Stimulated activated naive CD8-positive, alpha-beta T cell treated with anti-CD3 and anti-CD28 coated beads, Interleukin-15, amount 100 ng/mL, for 72 hours (primary cell): ENCODE data around the gene GALNT10.
"Not testable (repeated sequence)": the region's sequence is repeated elsewhere in the genome, so short reads cannot be mapped to it uniquely, and the experiment has no call there.

ENCODE experiments used
- ATAC-seq: fragments of 150-1000 bp; cut with Tn5 transposase; 2 replicates; pipeline ENCODE4 v1.10.0; 2021; ENCODE audit warnings: mild to moderate bottlenecking, moderate library complexity
- DNase-seq, 2 donors: peaks; one replicate each; pipeline ENCODE4 v3.0.0; 2021 to 2022
- H3K27ac Mint-ChIP-seq, 2 donors: one replicate each; pipeline ENCODE4 v1.8.0; 2022; ENCODE audit warnings: mild to moderate bottlenecking in 2 of 2, mixed read lengths in 2 of 2, moderate library complexity in 2 of 2
- H3K27me3 Mint-ChIP-seq: one replicate; pipeline ENCODE4 v1.8.0; 2022; ENCODE audit warnings: mixed read lengths
- H3K4me1 Mint-ChIP-seq: one replicate; pipeline ENCODE4 v1.8.0; 2022; ENCODE audit warnings: mild to moderate bottlenecking, mixed read lengths
- H3K4me3 Mint-ChIP-seq, 2 donors: one replicate each; pipeline ENCODE4 v1.8.0; 2022; ENCODE audit warnings: mild to moderate bottlenecking in 2 of 2, mixed read lengths in 2 of 2, moderate library complexity in 1 of 2
- H3K9me3 Mint-ChIP-seq, 2 donors: one replicate each; pipeline ENCODE4 v1.8.0; 2022; ENCODE audit warnings: mixed read lengths in 2 of 2

Gene GALNT10

DNA sequence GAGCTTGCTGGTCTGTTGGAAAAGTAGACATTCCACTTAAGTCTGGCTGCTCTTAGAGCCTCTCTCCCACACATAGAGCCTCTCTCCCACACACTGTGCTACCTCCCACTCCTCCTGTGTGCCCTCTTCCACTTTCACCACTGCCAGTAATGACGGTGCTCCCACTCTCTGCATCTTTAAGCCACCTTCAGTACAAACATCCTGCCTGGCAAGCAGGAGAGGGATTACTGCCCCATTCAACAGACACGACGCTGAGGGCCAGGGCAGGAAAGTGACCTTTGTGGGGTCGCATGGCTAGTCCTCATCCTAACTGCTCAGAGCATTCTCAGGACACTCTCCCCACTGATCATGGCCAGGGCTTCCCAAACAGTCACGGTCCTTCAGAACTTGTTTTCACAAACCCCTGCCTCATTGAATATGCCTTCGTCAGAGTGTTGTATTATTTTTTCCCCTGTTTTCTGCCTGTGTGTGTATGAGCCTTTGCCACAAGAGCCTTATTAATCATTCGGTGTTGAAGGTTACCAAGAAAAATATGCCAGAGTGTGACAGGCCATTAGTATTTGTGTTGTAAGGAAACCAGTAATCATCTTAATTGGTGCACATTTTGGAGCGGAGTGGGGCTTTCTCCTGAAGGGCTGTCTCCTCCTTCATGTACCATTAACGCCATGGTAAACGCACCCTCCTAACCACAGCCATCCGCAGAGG, 168.1 kb downstream of the GALNT10 start:
- Mint-ChIP-seq H3K27ac (no peak overlapping the region), H3K4me1 (peaks cover 18% of the 10 kb centered on the region), H3K9me3 (no peaks in the 10 kb centered on the region), H3K27me3 (no peaks in the 10 kb centered on the region), H3K4me3 (no peak overlapping the region)
- no peak for ATAC-seq
- DNase-seq: no peak

DNA sequence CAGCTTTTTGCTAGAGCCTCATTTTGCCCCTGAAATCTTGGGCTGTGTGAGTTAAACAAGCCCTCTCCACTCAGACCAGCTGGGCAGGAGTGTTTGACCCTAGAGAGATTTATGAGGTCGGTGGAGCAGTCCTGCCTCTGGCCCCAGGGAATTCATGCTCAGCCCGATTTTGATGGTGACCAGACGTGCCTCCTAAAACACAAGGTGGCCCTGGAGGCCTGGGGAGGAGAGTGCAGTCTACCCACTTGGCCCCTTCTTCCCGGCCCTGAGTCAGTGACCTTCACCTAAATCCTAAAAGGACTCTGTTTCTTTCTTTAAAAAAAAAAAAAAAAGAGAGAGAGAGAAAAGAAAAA, 168.7 kb downstream of the GALNT10 start:
- DNase-seq (no peak), ATAC-seq (no peak)
- no peaks in the 10 kb centered on the region for H3K27me3 Mint-ChIP-seq
- no peak overlapping the region for H3K27ac Mint-ChIP-seq
- H3K9me3 Mint-ChIP-seq: no peaks in the 10 kb centered on the region
- H3K4me1 Mint-ChIP-seq: peaks cover 18% of the 10 kb centered on the region
- no peak overlapping the region for H3K4me3 Mint-ChIP-seq

DNA sequence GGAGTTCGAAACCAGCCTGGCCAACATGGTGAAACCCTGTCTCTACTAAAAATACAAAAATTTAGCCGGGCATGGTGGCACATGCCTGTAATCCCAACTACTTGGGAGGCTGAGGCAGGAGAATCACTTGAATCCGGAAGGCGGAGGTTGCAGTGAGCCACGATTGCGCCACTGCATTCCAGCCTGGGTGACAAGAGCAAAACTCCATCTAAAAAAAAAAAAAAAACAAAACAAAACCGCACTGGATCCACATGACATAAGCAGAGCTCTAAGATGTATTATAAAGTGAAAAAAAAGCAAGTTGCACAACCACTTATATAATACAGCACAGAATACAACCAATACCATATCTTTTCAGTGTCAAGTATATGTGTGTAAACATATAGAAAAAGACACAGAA, 169.7 kb downstream of the GALNT10 start:
- not testable (repeated sequence) for H3K4me3 Mint-ChIP-seq, H3K27ac Mint-ChIP-seq, H3K9me3 Mint-ChIP-seq, ATAC-seq, DNase-seq, H3K27me3 Mint-ChIP-seq
- H3K4me1 Mint-ChIP-seq: peaks cover 13% of the 10 kb centered on the region

DNA sequence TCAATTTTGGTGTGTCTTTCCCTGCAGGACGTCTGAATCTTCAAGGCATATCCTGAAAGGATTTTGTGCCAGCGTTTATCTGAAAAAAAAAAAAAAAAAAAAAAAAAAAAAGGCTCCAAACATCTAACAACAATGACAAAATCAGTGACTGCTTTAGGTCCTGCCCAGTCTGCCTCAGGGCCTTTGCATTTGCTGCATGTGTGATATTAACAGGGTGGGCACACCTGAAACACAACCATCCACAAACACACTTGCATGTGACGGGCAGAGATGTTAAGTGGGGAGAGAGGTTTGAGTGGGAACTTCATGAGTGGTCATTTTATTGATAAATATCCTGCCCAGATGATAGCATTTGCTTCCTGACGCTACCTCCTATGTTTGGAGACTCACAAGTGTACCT, 172.9 kb downstream of the GALNT10 start:
- no peaks in the 10 kb centered on the region for H3K9me3 Mint-ChIP-seq
- DNase-seq (no peak), ATAC-seq (no peak)
- H3K27me3 Mint-ChIP-seq: no peaks in the 10 kb centered on the region
- H3K27ac Mint-ChIP-seq: no peak overlapping the region
- H3K4me3 Mint-ChIP-seq: no peak overlapping the region
- H3K4me1 Mint-ChIP-seq: no peaks in the 10 kb centered on the region

DNA sequence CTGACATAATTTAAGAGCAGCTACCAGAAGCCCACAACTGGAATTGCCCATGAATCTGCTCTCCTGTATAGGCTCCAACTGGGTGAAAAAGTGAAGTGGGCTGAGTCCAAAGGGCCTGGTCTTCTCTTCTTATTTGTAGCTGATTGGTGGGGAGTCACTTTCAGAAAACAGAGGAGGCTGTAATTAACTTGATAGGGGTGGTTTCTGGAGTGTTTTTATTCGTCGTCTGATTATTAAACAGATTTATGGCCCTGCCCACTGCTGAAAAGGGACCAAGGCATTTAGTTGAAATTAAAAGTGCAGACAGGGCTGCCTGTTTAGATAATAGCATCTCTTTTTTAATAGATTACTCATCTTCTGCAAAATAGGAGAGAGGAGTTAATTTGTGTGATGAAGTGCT, 174.2 kb downstream of the GALNT10 start:
- Mint-ChIP-seq H3K9me3 (no peaks in the 10 kb centered on the region), H3K4me3 (no peak overlapping the region), H3K27ac (no peak overlapping the region), H3K27me3 (no peaks in the 10 kb centered on the region), H3K4me1 (no peaks in the 10 kb centered on the region)
- DNase-seq (no peak), ATAC-seq (no peak)

DNA sequence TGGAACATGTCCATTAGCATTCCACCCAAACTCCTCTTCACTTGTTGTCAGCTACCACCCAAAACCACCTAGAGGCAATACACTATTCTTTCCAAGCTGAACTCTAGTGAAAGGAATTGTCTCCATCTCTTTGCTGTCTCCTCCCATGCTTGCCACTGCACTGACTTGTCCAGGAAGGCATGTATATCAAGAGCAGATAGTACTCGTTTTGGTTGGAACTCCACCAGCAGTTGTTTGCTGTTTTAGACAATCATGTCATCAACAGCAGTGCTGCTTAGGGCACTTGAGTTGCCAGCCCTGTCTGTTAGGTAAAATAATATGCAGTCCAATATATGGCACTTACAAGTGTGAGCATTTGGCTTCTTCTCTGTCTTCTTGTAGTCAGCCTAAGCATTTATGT, 175.3 kb downstream of the GALNT10 start:
- no peak overlapping the region for H3K4me3 Mint-ChIP-seq
- no peaks in the 10 kb centered on the region for H3K9me3 Mint-ChIP-seq
- no peak for DNase-seq
- H3K4me1 Mint-ChIP-seq: no peaks in the 10 kb centered on the region
- no peak overlapping the region for H3K27ac Mint-ChIP-seq
- H3K27me3 Mint-ChIP-seq: no peaks in the 10 kb centered on the region
- no peak for ATAC-seq

DNA sequence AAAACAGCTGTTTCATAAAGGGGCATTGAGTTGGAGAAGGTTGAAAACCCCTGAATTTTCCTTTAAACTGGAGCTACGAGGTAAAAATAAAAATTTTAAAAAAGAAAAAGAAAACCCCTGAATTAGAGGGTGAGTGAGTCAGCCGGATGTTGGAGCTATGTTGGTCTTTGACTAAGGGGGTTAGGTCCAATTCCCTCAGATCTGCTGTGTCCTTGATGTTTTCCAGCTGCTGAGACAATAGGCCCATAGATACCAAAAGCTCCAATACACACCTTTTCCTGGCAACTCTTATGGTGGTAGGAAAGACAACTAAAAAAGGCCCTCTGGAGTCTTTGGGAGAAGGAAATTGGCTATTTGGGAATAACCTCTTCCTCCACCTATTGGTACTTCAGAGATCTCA, 175.8 kb downstream of the GALNT10 start:
- Mint-ChIP-seq H3K9me3 (no peaks in the 10 kb centered on the region), H3K4me3 (no peak overlapping the region), H3K27me3 (no peaks in the 10 kb centered on the region), H3K4me1 (no peaks in the 10 kb centered on the region), H3K27ac (no peak overlapping the region)
- DNase-seq (no peak), ATAC-seq (no peak)

DNA sequence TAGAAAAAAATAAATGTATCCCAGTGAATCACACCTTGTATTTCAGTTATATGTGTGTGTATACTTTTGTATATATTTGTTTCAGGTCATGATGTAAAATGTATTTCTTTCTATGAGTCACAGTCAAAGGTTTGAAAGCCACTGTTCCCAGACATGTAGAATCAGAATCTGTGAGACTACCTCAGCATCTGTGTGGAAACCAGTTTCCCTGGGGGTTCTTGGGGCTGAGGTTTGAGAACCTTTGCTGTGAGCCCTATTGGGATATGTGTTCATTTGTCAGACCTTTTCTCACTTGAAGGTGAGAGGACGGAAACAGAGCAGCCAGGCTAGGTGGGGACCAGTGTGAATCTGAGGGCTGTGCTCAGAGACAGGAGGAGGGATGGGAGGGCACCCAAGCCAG, 176.6 kb downstream of the GALNT10 start:
- H3K27ac Mint-ChIP-seq: no peak overlapping the region
- no peaks in the 10 kb centered on the region for H3K9me3 Mint-ChIP-seq
- H3K4me3 Mint-ChIP-seq: no peak overlapping the region
- DNase-seq (no peak), ATAC-seq (no peak)
- no peaks in the 10 kb centered on the region for H3K27me3 Mint-ChIP-seq
- H3K4me1 Mint-ChIP-seq: no peaks in the 10 kb centered on the region

DNA sequence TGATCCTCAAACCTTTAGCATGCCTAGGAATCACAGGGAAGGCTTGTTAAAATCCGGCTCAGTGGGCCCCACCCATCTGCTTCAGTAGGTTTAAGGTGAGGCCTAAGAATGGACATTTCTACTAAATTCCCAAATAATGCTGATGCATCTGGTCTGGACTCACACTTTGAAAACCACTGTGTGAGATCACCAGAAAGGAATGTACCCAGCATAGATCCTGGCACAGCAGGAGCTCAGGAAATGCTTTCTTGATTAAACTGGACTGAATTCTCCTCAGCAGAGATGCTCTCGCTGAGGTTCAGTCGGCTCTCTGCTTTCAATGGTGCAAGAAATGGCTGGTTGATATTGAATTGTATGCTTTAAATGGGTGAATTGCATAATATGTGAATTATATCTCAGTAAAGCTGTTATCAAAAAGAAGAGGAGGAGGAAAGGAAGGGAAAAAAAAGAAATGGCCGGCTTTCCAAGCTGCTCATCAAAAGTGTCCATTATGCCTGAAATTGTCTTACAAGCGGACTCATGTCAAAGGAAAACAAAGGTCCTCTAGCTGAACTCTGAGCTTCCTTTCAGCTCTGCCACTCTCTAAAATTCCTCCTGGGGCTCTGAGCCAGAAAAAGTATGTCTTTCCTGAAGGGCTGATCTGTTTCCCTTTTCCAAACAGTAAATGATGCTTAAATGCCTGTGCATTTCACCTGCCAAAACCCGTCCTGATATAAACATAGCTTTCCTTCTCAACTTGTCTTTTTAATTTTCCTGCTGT, 177.7 kb downstream of the GALNT10 start:
- H3K27ac Mint-ChIP-seq: peak overlapping the region; percentile 34 to 72
- no peaks in the 10 kb centered on the region for H3K4me1 Mint-ChIP-seq
- no peak for DNase-seq
- no peak for ATAC-seq
- no peaks in the 10 kb centered on the region for H3K9me3 Mint-ChIP-seq
- no peak overlapping the region for H3K4me3 Mint-ChIP-seq
- H3K27me3 Mint-ChIP-seq: no peaks in the 10 kb centered on the region

DNA sequence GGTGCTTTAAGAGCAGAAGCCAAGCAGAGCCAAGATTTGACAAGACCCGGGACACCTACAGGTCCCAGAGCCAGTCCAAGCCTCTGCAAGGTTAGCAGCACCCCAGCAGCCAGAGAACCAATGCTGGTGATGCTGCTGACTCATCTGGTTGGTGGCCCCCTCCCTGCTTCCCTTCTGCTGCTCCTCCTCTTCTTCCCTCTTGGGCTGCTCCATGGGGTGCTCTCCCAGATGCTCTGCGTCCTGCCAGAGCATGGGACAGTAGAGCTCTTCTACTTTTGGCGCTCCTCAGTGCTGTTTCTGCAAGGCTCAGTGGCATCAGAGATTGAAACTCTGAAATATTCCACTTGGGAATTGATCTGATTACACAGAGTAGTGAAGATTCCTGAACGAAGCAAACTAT, 179.1 kb downstream of the GALNT10 start:
- no peaks in the 10 kb centered on the region for H3K4me1 Mint-ChIP-seq
- no peak overlapping the region for H3K27ac Mint-ChIP-seq
- ATAC-seq: no peak
- no peaks in the 10 kb centered on the region for H3K27me3 Mint-ChIP-seq
- DNase-seq: no peak
- H3K4me3 Mint-ChIP-seq: no peak overlapping the region
- H3K9me3 Mint-ChIP-seq: no peaks in the 10 kb centered on the region

DNA sequence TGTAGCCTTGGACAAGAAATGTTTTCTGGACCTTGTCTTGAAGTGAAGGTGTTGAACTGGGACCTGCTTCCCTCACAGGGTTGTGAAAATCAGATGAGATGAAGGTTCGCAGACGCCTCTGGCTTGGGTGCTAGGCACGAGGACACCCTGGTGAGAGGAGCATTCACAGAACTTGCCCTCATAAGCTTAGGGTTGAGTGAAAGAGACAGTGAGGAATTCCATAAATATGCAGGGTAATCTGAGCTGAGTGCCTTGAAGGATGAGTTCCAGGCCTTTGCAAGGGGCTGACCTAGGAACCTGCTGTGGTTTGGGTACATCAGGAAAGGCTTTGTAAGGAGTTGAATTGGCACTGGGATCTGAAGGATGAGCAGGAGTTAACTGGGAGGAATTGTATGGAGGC, 179.6 kb downstream of the GALNT10 start:
- Mint-ChIP-seq H3K27ac (peak overlapping the region in 1 of 2 donors; percentile 1), H3K9me3 (no peaks in the 10 kb centered on the region), H3K4me1 (no peaks in the 10 kb centered on the region), H3K27me3 (no peaks in the 10 kb centered on the region), H3K4me3 (no peak overlapping the region)
- ATAC-seq (no peak), DNase-seq (no peak)

DNA sequence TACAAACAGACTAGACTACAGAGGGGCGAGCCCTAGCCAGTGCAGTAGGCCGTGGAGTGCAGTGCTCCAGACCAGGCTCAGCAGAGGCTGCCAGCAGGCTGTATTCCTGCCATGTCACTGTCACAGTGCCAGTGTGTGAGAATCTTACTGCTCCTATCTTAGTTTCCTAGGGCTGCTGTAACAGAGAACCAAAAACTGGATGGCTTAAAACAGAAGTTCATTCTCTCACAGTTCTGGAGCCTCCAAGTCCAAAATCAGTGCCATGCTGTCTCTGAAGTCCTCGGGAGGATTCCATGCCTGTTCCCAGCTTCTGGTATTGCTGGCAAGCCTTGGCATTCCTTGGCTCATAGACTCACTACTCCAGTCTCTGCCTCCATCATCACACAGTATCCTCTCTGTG, 180.3 kb downstream of the GALNT10 start:
- no peaks in the 10 kb centered on the region for H3K27me3 Mint-ChIP-seq
- no peak for ATAC-seq
- H3K4me3 Mint-ChIP-seq: no peak overlapping the region
- H3K27ac Mint-ChIP-seq: no peak overlapping the region
- no peaks in the 10 kb centered on the region for H3K9me3 Mint-ChIP-seq
- H3K4me1 Mint-ChIP-seq: no peaks in the 10 kb centered on the region
- no peak for DNase-seq

DNA sequence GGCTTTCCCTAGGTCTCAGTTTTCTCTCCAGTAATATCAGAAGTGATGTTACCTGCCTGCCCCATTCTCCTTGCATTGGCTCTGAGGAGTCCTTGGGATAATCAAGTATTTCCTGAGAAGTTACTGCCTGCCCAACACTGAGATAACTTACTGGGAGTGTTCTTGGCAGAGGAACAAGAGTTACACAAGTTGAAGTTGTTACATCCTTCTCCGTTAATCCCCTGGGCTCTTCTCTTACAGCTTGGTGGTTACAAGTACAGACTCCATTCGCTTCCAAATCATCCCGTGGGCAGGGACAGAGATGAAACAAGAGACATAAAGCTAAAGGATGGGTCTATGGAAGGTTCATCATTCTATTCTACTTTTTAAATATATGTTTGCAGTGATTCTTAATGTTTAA, 181.2 kb downstream of the GALNT10 start:
- no peak for DNase-seq
- H3K27ac Mint-ChIP-seq: peak overlapping the region in 1 of 2 donors; percentile 27
- H3K4me3 Mint-ChIP-seq: no peak overlapping the region
- no peaks in the 10 kb centered on the region for H3K27me3 Mint-ChIP-seq
- H3K4me1 Mint-ChIP-seq: no peaks in the 10 kb centered on the region
- no peak for ATAC-seq
- no peaks in the 10 kb centered on the region for H3K9me3 Mint-ChIP-seq

DNA sequence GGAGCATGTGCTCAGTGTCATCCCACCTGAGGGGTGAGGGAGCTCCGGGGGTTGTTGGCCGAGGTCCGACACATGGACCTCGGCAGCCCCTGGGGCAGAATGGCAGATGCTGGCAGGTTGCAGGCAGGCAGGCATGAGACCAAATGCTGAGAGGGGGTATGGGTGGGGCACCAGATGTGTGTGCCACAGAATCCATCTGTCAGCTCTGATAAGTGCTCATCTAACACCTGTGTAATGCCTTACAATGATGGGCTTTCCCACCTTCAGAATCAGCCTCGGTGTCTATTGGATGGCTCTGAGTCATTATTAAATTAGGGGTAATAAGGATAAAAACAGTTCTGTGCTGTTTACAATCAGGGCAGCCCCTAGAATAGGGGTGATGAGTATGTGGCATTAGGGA, 182.1 kb downstream of the GALNT10 start:
- no peak overlapping the region for H3K4me3 Mint-ChIP-seq

DNA sequence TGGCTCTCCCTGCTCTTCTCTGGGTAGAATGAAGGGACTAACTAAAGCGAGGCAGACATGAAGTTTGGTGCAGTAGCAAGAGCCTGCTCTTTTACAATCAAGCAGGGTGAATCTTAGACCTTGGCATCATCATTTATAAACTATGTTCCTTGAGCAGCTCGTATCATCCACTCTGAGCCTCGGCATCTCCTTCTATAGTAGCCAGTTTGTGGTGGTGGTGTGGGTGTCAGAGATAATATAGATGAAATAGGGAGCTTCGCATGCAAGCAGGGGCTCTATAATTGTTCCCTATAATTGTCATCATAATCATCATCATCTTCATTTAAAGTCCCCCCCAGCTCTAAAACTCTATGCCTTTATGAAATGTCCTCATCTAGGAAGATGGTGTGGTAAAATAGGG, 182.8 kb downstream of the GALNT10 start:
- no peaks in the 10 kb centered on the region for H3K9me3 Mint-ChIP-seq
- DNase-seq: no peak
- no peaks in the 10 kb centered on the region for H3K4me1 Mint-ChIP-seq
- ATAC-seq: no peak
- H3K27ac Mint-ChIP-seq: no peak overlapping the region
- no peaks in the 10 kb centered on the region for H3K27me3 Mint-ChIP-seq
- H3K4me3 Mint-ChIP-seq: no peak overlapping the region

More for the DNA sequence above, 182.1 kb downstream of the GALNT10 start:
- no peak for DNase-seq
- Mint-ChIP-seq H3K4me1 (no peaks in the 10 kb centered on the region), H3K27me3 (no peaks in the 10 kb centered on the region), H3K9me3 (no peaks in the 10 kb centered on the region), H3K27ac (peak overlapping the region in 1 of 2 donors; percentile 77)
- no peak for ATAC-seq

DNA sequence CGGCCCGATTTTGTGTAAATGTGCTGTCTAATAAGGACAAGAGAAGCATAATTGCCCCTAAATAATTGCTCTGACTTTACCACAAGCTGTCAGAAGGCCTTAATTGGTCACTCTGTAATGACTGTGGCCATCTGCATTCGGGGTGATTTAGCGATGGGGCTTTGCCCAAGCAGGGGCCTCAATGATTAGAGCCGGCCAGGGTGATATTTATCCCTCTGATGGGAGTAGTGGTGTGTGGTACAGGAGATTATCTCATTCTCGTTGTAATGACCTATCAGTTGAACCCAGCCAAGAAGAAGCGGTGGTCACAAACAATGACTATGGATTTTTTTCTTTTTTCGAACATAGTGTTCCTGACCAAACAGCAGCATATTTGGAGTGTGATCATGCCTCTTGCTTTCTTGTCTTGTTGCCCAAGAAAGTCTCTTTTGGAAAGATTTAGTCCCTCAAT, 183.2 kb downstream of the GALNT10 start:
- Mint-ChIP-seq H3K4me1 (no peaks in the 10 kb centered on the region), H3K9me3 (no peaks in the 10 kb centered on the region), H3K27ac (no peak overlapping the region), H3K27me3 (no peaks in the 10 kb centered on the region), H3K4me3 (no peak overlapping the region)
- no peak for DNase-seq
- ATAC-seq: no peak

DNA sequence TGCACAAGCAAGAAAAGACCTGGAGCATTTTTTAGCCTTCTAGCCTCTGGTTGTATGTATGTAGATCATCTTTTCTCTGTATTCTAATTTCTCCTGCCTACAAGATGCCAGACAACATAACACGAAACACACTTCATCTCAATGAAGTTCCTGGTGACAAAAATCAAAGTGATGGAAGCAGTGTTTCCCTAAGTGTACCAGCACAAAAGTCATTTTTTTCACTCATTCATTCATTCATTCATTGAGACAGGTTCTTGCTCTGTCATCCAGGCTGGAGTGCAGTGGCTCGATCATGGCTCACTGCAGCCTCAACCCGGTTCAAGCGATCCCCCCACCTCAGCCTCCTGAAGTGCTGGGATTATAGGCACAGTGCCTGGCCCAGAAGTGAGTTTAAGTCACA, 183.7 kb downstream of the GALNT10 start:
- Mint-ChIP-seq H3K27ac (no peak overlapping the region), H3K4me1 (no peaks in the 10 kb centered on the region), H3K9me3 (no peaks in the 10 kb centered on the region), H3K4me3 (no peak overlapping the region), H3K27me3 (no peaks in the 10 kb centered on the region)
- DNase-seq (no peak), ATAC-seq (no peak)
